ENCODE measurements around the gene TCN2.

DNA sequence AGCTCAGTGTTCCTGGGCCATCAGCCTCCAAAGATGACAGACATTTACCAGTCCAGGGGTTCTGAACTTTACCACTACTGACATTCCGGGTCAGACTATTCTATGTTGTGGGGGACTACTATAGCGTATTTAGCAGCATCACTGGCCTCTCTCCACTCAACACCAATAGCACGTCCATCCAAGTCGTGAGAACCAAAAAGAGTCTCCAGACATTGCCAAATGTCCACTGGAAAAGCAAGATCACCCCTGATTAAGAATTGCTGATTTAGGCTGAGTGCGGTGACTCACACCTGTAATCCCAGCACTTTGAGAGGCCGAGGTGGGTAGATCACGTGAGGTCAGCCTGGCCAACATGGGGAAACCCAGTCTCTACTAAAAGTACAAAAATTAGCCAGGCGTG, 20.6 kb upstream of the TCN2 start:
- TF ChIP-seq, protein P1, sequence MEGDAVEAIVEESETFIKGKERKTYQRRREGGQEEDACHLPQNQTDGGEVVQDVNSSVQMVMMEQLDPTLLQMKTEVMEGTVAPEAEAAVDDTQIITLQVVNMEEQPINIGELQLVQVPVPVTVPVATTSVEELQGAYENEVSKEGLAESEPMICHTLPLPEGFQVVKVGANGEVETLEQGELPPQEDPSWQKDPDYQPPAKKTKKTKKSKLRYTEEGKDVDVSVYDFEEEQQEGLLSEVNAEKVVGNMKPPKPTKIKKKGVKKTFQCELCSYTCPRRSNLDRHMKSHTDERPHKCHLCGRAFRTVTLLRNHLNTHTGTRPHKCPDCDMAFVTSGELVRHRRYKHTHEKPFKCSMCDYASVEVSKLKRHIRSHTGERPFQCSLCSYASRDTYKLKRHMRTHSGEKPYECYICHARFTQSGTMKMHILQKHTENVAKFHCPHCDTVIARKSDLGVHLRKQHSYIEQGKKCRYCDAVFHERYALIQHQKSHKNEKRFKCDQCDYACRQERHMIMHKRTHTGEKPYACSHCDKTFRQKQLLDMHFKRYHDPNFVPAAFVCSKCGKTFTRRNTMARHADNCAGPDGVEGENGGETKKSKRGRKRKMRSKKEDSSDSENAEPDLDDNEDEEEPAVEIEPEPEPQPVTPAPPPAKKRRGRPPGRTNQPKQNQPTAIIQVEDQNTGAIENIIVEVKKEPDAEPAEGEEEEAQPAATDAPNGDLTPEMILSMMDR (IDR thresholded peaks at IDR 0.05; ENCODE audit: insufficient read depth, low read depth, low read length), result no peak
- TF ChIP-seq EZH2 (IDR thresholded peaks at IDR 0.05; ENCODE audit: insufficient read depth, low read length), result no peak
